Measurements from ENCODE around the gene KIF5C.

The KIF5C gene

GRCh38 chr2:148901142-148901541 is 26.1 kb downstream of the KIF5C start:
- Mint-ChIP-seq H3K4me1 (no peaks in the 10 kb centered on the region), H3K27me3 (peaks cover 3% of the 10 kb centered on the region), H3K4me3 (no peak overlapping the region), H3K27ac (no peak overlapping the region), H3K36me3 (no peaks in the 10 kb centered on the region), H3K9me3 (no peaks in the 10 kb centered on the region)
- CTCF ChIA-PET: interaction anchor here (0.6 to 1.1 kb wide), 2 partner anchors 26 to 65 kb away, joined by 3 read pairs; no protein-coding TSS in a partner anchor
- DNase-seq: no peak

DNA sequence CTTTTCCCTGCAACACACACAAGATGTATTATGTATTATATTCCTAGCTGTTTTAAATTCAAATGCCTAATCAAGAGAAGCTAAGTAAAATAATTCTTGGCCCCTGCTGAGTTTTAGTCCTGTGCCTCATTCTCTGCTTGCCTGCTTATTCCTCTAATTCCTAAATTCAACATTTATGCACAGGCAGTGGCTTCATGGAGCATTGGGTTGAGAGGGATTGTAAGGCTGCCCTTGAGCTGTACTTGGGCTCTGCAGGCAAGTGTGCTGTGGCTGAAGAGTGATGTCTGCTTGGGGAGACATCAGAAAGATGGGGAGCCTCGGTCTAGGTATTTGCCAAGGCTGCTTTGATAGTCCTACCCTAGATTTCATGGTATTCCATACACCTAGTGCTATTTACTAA is 27.8 kb downstream of the KIF5C start:
- H3K36me3 Mint-ChIP-seq: no peaks in the 10 kb centered on the region
- no peak overlapping the region for H3K27ac Mint-ChIP-seq
- no peaks in the 10 kb centered on the region for H3K4me1 Mint-ChIP-seq
- no peaks in the 10 kb centered on the region for H3K9me3 Mint-ChIP-seq
- peaks cover 7% of the 10 kb centered on the region for H3K27me3 Mint-ChIP-seq
- CTCF ChIA-PET: no interaction called here
- H3K4me3 Mint-ChIP-seq: no peak overlapping the region
- no peak for DNase-seq

GRCh38 chr2:148903294-148903693 is 28.3 kb downstream of the KIF5C start:
- Mint-ChIP-seq H3K4me3 (no peak overlapping the region), H3K36me3 (no peaks in the 10 kb centered on the region), H3K4me1 (no peaks in the 10 kb centered on the region), H3K9me3 (no peaks in the 10 kb centered on the region), H3K27ac (no peak overlapping the region), H3K27me3 (peaks cover 7% of the 10 kb centered on the region)
- CTCF ChIA-PET: no interaction called here
- no peak for DNase-seq

GRCh38 chr2:148903979-148904378 is 29.0 kb downstream of the KIF5C start:
- no peaks in the 10 kb centered on the region for H3K36me3 Mint-ChIP-seq
- CTCF ChIA-PET: interaction anchor here (1.3 kb wide), 1 partner anchor 113 kb away, joined by 4 read pairs; no protein-coding TSS in a partner anchor
- no peak overlapping the region for H3K4me3 Mint-ChIP-seq
- peaks cover 7% of the 10 kb centered on the region for H3K27me3 Mint-ChIP-seq
- H3K4me1 Mint-ChIP-seq: no peaks in the 10 kb centered on the region
- no peak overlapping the region for H3K27ac Mint-ChIP-seq
- no peaks in the 10 kb centered on the region for H3K9me3 Mint-ChIP-seq
- DNase-seq: no peak

GRCh38 chr2:148906124-148906523 is 31.1 kb downstream of the KIF5C start:
- H3K36me3 Mint-ChIP-seq: no peaks in the 10 kb centered on the region
- H3K4me1 Mint-ChIP-seq: no peaks in the 10 kb centered on the region
- CTCF ChIA-PET: interaction anchor here (0.7 kb wide), 1 partner anchor 26 kb away, joined by 5 read pairs; no protein-coding TSS in a partner anchor
- no peak for DNase-seq
- H3K27me3 Mint-ChIP-seq: peaks cover 6% of the 10 kb centered on the region
- no peak overlapping the region for H3K27ac Mint-ChIP-seq
- no peaks in the 10 kb centered on the region for H3K9me3 Mint-ChIP-seq
- H3K4me3 Mint-ChIP-seq: no peak overlapping the region

DNA sequence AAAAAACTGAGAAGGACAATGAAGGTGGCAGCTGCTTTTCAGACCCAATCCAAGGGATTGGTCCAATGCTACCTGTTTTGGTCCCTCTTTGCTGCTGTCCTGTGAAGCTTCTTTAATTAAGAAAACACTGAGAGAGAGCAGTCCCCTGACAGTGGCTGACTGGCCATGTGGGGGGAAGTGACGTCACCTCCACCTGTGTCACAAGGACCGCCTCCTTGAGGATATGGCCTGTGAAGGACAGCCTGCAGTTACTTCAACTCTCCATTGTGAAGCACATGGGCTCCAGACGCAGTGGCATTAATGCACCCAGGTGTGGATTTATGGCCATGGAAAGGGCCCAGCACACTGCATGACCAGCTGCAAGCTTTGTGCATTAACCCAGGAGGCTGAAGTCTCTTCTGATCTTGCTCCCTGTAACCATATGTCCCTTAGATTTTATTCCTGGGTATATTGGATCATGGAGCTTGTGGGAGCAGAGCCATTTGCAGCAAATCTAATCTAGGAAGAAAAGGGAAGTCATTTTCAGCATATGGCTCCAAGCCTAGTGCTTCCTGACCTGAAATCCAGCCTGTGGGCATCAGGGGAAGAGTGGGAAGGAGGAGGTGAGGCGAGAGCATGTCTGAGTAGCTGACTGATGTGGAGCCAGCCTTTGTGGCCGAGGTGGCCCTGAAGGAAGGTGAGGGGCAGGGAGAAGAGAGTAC is 32.2 kb downstream of the KIF5C start:
- no peak for DNase-seq
- Mint-ChIP-seq H3K36me3 (no peaks in the 10 kb centered on the region), H3K27ac (no peak overlapping the region), H3K4me3 (no peak overlapping the region), H3K27me3 (peaks cover 4% of the 10 kb centered on the region), H3K4me1 (no peaks in the 10 kb centered on the region), H3K9me3 (no peaks in the 10 kb centered on the region)
- CTCF ChIA-PET: interaction anchor here (0.7 kb wide), 1 partner anchor 27 kb away, joined by 5 read pairs; no protein-coding TSS in a partner anchor

- H3K27ac Mint-ChIP-seq: no peak overlapping the region
- H3K4me3 Mint-ChIP-seq: no peak overlapping the region
- no peaks in the 10 kb centered on the region for H3K4me1 Mint-ChIP-seq
- CTCF ChIA-PET: no interaction called here
- H3K36me3 Mint-ChIP-seq: no peaks in the 10 kb centered on the region
- DNase-seq: no peak
- H3K9me3 Mint-ChIP-seq: no peaks in the 10 kb centered on the region
- H3K27me3 Mint-ChIP-seq: peaks cover 4% of the 10 kb centered on the region
Measured at GRCh38 chr2:148909114-148909513, 34.1 kb downstream of the KIF5C start.

- H3K36me3 Mint-ChIP-seq: no peaks in the 10 kb centered on the region
- no peak overlapping the region for H3K27ac Mint-ChIP-seq
- CTCF ChIA-PET: no interaction called here
- H3K4me3 Mint-ChIP-seq: no peak overlapping the region
- no peaks in the 10 kb centered on the region for H3K4me1 Mint-ChIP-seq
- no peak for DNase-seq
- no peaks in the 10 kb centered on the region for H3K9me3 Mint-ChIP-seq
- peaks cover 3% of the 10 kb centered on the region for H3K27me3 Mint-ChIP-seq
Measured at GRCh38 chr2:148913061-148913460, 38.0 kb downstream of the KIF5C start.

DNA sequence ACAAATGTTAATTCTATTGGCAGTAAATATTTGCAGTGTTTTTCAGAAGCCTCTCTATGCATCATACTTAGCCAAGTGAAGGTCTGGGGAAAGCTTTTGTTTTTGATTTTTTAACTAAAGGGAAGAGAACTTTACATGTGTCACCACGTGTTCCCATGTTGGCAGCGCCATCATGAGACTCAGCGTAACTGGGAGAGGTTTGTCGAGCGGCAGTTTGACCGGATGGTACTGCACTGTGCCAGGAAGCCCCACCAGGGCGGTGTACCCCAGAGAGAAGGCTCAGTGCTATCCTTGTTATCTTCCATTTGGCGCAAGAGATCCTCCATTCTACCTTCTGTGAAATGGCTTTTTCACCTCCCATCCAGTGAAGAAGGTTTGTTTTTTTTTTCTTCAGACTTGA is 38.5 kb downstream of the KIF5C start:
- no peaks in the 10 kb centered on the region for H3K4me1 Mint-ChIP-seq
- H3K36me3 Mint-ChIP-seq: peaks cover 2% of the 10 kb centered on the region
- peaks cover 3% of the 10 kb centered on the region for H3K9me3 Mint-ChIP-seq
- H3K27me3 Mint-ChIP-seq: peaks cover 3% of the 10 kb centered on the region
- H3K27ac Mint-ChIP-seq: no peak overlapping the region
- CTCF ChIA-PET: no interaction called here
- DNase-seq: no peak
- H3K4me3 Mint-ChIP-seq: no peak overlapping the region

DNA sequence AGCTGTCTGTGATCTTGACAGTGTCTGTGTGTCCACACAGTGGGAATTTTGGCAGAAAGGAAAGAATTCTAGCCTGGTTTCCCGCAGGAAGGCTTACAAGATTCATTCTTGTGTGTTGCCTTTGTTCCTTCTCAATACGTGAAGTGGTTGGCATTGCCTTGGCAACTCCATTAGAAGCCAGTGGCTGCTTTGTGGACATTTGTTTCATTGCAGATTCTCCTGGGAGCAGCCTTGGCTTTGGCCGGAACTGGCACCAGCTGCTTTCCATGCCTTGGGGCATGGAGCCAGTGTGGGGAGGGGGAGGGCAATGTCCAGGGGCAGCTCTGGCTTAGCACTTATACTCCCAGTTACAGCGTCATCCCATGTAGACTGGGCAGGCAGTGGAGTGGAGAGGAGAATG is 39.4 kb downstream of the KIF5C start:
- no peak for DNase-seq
- H3K4me1 Mint-ChIP-seq: no peaks in the 10 kb centered on the region
- H3K36me3 Mint-ChIP-seq: peaks cover 8% of the 10 kb centered on the region
- no peak overlapping the region for H3K27ac Mint-ChIP-seq
- no peak overlapping the region for H3K4me3 Mint-ChIP-seq
- peaks cover 10% of the 10 kb centered on the region for H3K9me3 Mint-ChIP-seq
- H3K27me3 Mint-ChIP-seq: peaks cover 3% of the 10 kb centered on the region
- CTCF ChIA-PET: no interaction called here

GRCh38 chr2:148917431-148917830 is 42.4 kb downstream of the KIF5C start:
- CTCF ChIA-PET: no interaction called here
- H3K27ac Mint-ChIP-seq: no peak overlapping the region
- H3K36me3 Mint-ChIP-seq: peaks cover 8% of the 10 kb centered on the region
- H3K4me3 Mint-ChIP-seq: no peak overlapping the region
- no peak for DNase-seq
- H3K9me3 Mint-ChIP-seq: peaks cover 10% of the 10 kb centered on the region
- H3K27me3 Mint-ChIP-seq: peaks cover 3% of the 10 kb centered on the region
- H3K4me1 Mint-ChIP-seq: no peaks in the 10 kb centered on the region

DNA sequence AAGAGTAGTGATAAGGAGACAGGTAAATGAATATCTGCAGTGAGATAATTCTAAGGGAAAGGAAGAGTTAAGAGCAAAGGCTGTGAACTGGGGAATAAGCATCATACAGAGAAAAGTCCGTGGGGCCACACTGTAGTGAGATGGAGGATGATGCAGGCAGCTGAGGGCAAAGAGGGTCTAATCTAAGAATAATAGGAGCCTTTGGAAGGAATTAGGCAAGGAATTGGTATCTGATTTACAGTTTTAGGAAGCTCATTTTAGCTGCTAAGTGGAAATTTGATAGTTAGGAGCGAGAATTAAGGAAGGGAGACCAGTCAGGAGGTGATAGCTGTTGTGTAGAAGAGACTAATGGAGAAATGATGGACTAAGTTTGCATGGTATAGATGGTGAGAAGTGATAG is 43.5 kb downstream of the KIF5C start:
- H3K9me3 Mint-ChIP-seq: peaks cover 10% of the 10 kb centered on the region
- H3K27ac Mint-ChIP-seq: no peak overlapping the region
- peaks cover 3% of the 10 kb centered on the region for H3K27me3 Mint-ChIP-seq
- no peak overlapping the region for H3K4me3 Mint-ChIP-seq
- CTCF ChIA-PET: no interaction called here
- peaks cover 8% of the 10 kb centered on the region for H3K36me3 Mint-ChIP-seq
- DNase-seq: no peak
- H3K4me1 Mint-ChIP-seq: no peaks in the 10 kb centered on the region

- no peaks in the 10 kb centered on the region for H3K4me1 Mint-ChIP-seq
- CTCF ChIA-PET: interaction anchor here (0.8 kb wide), 1 partner anchor 54 kb away, joined by 3 read pairs; no protein-coding TSS in a partner anchor
- H3K27ac Mint-ChIP-seq: no peak overlapping the region
- peaks cover 10% of the 10 kb centered on the region for H3K9me3 Mint-ChIP-seq
- peaks cover 8% of the 10 kb centered on the region for H3K36me3 Mint-ChIP-seq
- H3K4me3 Mint-ChIP-seq: no peak overlapping the region
- peaks cover 3% of the 10 kb centered on the region for H3K27me3 Mint-ChIP-seq
- no peak for DNase-seq
Measured at GRCh38 chr2:148920559-148920958, 45.5 kb downstream of the KIF5C start.

DNA sequence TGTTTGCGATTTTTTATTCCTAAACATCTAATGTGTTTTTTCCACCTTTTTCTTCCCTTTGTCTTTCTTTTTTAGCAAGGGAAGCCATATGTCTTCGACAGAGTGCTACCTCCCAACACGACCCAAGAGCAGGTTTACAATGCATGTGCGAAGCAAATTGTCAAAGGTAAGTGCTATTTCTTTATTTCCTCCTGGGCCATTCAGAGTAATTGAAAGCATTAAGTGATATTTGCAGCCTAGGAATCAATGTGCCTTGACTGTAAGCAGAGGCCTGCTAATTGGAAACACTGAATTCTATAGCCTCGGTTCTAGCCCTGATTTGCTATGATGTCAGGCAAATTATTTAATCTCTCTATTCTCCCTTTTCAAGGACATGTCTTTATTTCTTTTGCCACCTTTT is 47.0 kb downstream of the KIF5C start:
- DNase-seq: no peak
- Mint-ChIP-seq H3K9me3 (peaks cover 10% of the 10 kb centered on the region), H3K4me1 (peaks cover 12% of the 10 kb centered on the region), H3K27me3 (no peaks in the 10 kb centered on the region), H3K27ac (no peak overlapping the region), H3K36me3 (peaks cover 8% of the 10 kb centered on the region), H3K4me3 (no peak overlapping the region)
- CTCF ChIA-PET: no interaction called here

DNA sequence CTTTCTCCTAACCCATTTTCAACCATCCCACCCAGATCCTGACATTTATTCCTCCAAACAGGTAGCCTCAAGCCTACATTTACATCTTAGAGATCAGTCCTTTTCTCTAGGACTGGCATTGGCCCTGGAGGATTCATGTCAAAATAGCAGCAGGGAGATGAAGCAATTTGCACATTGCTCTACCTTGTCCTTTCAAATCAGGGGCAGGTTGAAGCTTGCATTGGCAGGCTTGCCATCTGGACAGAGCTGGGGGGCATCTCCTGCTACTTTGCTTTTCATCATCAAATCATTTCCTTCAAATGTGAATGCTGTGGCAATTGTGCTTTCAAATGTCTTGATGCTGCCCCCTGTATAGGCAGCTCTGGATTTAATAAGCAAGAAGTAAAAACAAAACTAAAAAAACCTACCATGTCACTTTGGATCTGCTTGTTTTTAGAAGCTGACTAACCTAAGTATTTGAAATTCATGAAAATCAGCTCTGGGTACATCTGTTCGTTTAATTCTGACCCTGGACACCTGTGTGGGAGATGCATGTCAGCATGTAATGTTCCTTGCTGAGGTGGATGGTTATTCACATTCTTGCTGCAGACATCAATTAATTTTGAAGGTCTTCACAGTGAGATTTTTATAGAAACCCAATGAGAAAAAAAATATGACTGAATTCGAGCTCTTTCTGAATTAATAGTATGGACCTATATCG is 47.9 kb downstream of the KIF5C start:
- H3K4me1 Mint-ChIP-seq: peaks cover 21% of the 10 kb centered on the region
- H3K9me3 Mint-ChIP-seq: peaks cover 10% of the 10 kb centered on the region
- peaks cover 8% of the 10 kb centered on the region for H3K36me3 Mint-ChIP-seq
- H3K4me3 Mint-ChIP-seq: no peak overlapping the region
- H3K27ac Mint-ChIP-seq: no peak overlapping the region
- CTCF ChIA-PET: no interaction called here
- DNase-seq: no peak
- H3K27me3 Mint-ChIP-seq: no peaks in the 10 kb centered on the region

All from activated naive CD4-positive, alpha-beta T cell treated with anti-CD3 and anti-CD28 coated beads, Interleukin-2, amount 10 ng/mL, durations not matched to agents 7 days and 5 days (primary cell).